Loucy (cell line): ENCODE measurements around the gene MOB3C.

Experiments
- EZH2phosphoT487 ChIP-seq: fragments of 200-600 bp; IDR thresholded peaks from 2 replicates; pipeline ENCODE4 v1.6.1; 2018; ENCODE audit warnings: antibody characterized with exemption, mild to moderate bottlenecking, moderate library complexity, borderline replicate concordance
- TF ChIP-seq, protein P1 (sequence below): fragments of 200-600 bp; sonication (generic); conservative IDR thresholded peaks from 2 replicates; pipeline ENCODE4 v1.5.1; 2014; ENCODE audit warnings: mild to moderate bottlenecking, antibody characterized with exemption, low read length

DNA sequence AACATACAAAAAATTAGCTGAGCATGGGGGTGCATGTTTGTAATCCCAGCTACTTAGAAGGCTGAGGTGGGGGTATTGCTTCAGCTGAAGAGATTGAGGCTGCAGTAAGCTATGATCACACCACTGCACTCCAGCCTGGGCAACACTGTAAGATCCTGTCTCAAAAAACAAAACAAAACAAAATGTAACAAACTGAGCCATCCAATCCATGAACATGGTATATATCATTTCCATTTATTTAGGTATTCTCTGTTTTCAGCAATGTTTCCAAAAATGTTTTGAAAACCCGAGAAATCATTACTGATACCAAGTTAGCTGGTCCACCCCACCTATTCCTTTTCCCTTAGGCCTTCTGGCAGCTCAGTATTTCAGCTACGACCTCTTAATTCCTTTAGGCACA is 33.2 kb upstream of the MOB3C start:
- TF ChIP-seq, protein P1, sequence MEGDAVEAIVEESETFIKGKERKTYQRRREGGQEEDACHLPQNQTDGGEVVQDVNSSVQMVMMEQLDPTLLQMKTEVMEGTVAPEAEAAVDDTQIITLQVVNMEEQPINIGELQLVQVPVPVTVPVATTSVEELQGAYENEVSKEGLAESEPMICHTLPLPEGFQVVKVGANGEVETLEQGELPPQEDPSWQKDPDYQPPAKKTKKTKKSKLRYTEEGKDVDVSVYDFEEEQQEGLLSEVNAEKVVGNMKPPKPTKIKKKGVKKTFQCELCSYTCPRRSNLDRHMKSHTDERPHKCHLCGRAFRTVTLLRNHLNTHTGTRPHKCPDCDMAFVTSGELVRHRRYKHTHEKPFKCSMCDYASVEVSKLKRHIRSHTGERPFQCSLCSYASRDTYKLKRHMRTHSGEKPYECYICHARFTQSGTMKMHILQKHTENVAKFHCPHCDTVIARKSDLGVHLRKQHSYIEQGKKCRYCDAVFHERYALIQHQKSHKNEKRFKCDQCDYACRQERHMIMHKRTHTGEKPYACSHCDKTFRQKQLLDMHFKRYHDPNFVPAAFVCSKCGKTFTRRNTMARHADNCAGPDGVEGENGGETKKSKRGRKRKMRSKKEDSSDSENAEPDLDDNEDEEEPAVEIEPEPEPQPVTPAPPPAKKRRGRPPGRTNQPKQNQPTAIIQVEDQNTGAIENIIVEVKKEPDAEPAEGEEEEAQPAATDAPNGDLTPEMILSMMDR = no peak
- TF ChIP-seq EZH2phosphoT487 = no peak
